HG02642 (cell line): Measurements from ENCODE around the gene COPS7A.

Experiments used
- ATAC-seq: cut with Tn5 transposase; IDR thresholded peaks from one replicate; pipeline ENCODE4 v1.9.1; 2021; ENCODE audit warnings: mild to moderate bottlenecking; ENCODE audit not compliant: unreplicated experiment, poor library complexity

COPS7A gene

GRCh38 chr12:6779708-6780432 lies 56.0 kb downstream of the COPS7A start:
- ATAC-seq: no peak

DNA sequence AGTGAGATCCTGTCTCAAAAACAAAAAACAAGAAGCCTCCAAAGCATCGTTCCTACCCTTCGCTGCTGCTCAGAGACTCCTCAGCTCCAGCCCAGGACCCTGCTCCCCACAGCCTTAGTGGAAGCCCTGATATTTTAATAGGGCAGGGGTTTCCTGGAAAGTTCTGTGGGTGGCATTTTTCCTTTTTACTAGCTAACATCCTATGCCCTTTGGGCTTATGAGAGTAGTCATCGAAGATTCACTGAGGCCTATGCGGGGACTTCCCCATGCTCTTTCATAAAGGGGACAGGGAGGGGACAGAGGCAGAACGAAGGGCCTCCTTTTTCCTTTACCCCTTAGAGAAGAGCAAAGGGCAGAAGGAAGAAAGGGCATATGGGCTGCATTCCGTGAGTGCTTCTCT lies 56.7 kb downstream of the COPS7A start:
- ATAC-seq: no peak
